ENCODE data around the gene DDX19B.
"Not testable (repeated sequence)": the region's sequence is repeated elsewhere in the genome, so short reads cannot be mapped to it uniquely, and the experiment has no call there.

Gene DDX19B

GRCh38 chr16:70364399-70364798 lies 65.4 kb downstream of the DDX19B start:
- DNase-seq: no peak

- not testable (repeated sequence) for DNase-seq
Measured at GRCh38 chr16:70370145-70370544, 71.2 kb downstream of the DDX19B start.

GRCh38 chr16:70370924-70371323 lies 71.9 kb downstream of the DDX19B start:
- DNase-seq: no peak

GRCh38 chr16:70372921-70373728 lies 74.1 kb downstream of the DDX19B start:
- no peak for DNase-seq

- no peak for DNase-seq
Measured at GRCh38 chr16:70374213-70374612, 75.2 kb downstream of the DDX19B start.

GRCh38 chr16:70375636-70376611 lies 76.9 kb downstream of the DDX19B start:
- DNase-seq: no peak

- DNase-seq: no peak
Measured at GRCh38 chr16:70377782-70378181, 78.8 kb downstream of the DDX19B start.

- no peak for DNase-seq
Measured at GRCh38 chr16:70378869-70379493, 80.0 kb downstream of the DDX19B start.

GRCh38 chr16:70380248-70380918 lies 81.4 kb downstream of the DDX19B start:
- DNase-seq: no peak

GRCh38 chr16:70380919-70381603 lies 82.1 kb downstream of the DDX19B start:
- peak; percentile 80 for DNase-seq

- no peak for DNase-seq
Measured at GRCh38 chr16:70381604-70382342, 82.8 kb downstream of the DDX19B start.

- no peak for DNase-seq
Measured at GRCh38 chr16:70383421-70383960, 84.5 kb downstream of the DDX19B start.

Measured in 8988T (cell line).